ENCODE data around the gene CYP46A1. TPM values are rescaled to one million over a fixed set of nuclear protein-coding genes. Genes with fewer than 3 reads are reported as not detected.

CYP46A1 gene
- total and polyA plus RNA-seq, 7 donors, result 0.09 to 1.5 (median 0.50) TPM

DNA sequence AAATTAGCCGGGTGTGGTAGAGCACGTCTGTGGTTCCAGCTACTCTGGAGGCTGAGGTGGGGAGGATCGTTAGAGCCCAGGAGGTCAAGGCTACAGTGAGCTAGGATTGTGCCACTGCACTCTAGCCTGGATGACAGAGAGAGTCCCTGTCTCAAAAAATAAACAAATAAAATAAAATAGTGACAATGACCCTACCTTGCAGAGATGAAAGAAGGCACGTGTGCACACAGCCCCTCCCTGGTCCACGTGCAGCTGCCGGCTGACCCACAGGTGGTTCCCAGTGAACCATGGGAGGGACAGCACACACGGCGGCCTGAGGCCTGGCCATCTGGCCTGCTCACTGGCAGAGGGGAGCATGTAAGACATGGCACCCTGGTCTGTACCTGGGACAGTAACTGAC lies 34.5 kb upstream of the CYP46A1 start:
- TF ChIP-seq, protein P1, sequence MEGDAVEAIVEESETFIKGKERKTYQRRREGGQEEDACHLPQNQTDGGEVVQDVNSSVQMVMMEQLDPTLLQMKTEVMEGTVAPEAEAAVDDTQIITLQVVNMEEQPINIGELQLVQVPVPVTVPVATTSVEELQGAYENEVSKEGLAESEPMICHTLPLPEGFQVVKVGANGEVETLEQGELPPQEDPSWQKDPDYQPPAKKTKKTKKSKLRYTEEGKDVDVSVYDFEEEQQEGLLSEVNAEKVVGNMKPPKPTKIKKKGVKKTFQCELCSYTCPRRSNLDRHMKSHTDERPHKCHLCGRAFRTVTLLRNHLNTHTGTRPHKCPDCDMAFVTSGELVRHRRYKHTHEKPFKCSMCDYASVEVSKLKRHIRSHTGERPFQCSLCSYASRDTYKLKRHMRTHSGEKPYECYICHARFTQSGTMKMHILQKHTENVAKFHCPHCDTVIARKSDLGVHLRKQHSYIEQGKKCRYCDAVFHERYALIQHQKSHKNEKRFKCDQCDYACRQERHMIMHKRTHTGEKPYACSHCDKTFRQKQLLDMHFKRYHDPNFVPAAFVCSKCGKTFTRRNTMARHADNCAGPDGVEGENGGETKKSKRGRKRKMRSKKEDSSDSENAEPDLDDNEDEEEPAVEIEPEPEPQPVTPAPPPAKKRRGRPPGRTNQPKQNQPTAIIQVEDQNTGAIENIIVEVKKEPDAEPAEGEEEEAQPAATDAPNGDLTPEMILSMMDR (IDR thresholded peaks at IDR 0.05), result no peak
- intact Hi-C loops (cut with DNase I), result no loop called here
- no peaks in the 10 kb centered on the region for H3K36me3 ChIP-seq (ENCODE audit: insufficient read depth in 1 of 2, low read depth in 1 of 2)
- ATAC-seq (no peak), DNase-seq (no peak)
- H3K9me3 ChIP-seq, result no peaks in the 10 kb centered on the region
- H3K4me3 ChIP-seq, result no peak overlapping the region
- WGBS, 3 donors, result 76 to 80% (median 78%) methylated on average over 8 of the region's 8 CpGs
- no peak overlapping the region for H3K27ac ChIP-seq
- peaks cover 0 to 22% (median 3%) of the 10 kb centered on the region in 3 donors for H3K27me3 ChIP-seq (ENCODE audit: insufficient read depth in 3 of 3, low read length in 2 of 3)
- H3K4me1 ChIP-seq, result peaks cover 10% of the 10 kb centered on the region

DNA sequence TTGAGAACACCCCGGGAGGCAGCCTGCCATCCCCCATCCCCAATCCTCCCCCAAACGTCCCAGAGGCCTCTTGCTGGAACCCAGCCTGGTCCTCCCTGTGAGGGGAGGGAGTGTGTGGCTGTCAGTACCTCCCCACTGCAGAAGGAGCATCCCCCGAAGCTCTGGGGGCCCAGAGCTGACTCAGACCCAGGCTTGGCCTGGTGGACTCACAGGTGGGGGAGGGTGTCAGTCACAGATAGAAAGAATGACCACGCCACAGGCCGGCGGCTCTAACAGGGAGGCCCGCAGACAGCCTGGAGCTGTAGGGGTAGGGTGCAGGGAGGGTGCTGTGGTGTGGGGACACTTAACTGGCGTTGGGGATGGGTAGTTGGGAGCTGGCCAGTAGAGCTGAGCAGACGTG lies 33.9 kb upstream of the CYP46A1 start:
- Histone ChIP-seq H3K27ac (no peak overlapping the region), H3K27me3 (ENCODE audit: insufficient read depth in 3 of 3, low read length in 2 of 3) (peaks cover 0 to 16% (median 3%) of the 10 kb centered on the region in 3 donors), H3K9me3 (no peaks in the 10 kb centered on the region), H3K36me3 (ENCODE audit: insufficient read depth in 1 of 2, low read depth in 1 of 2) (no peaks in the 10 kb centered on the region), H3K4me3 (no peak overlapping the region), H3K4me1 (peaks cover 5% of the 10 kb centered on the region)
- intact Hi-C loops (cut with DNase I), result no loop called here
- no peak for DNase-seq
- TF ChIP-seq, protein P1 (IDR thresholded peaks at IDR 0.05), result no peak
- 65 to 78% (median 69%) methylated on average over 9 of the region's 9 CpGs for WGBS, 3 donors
- no peak for ATAC-seq

DNA sequence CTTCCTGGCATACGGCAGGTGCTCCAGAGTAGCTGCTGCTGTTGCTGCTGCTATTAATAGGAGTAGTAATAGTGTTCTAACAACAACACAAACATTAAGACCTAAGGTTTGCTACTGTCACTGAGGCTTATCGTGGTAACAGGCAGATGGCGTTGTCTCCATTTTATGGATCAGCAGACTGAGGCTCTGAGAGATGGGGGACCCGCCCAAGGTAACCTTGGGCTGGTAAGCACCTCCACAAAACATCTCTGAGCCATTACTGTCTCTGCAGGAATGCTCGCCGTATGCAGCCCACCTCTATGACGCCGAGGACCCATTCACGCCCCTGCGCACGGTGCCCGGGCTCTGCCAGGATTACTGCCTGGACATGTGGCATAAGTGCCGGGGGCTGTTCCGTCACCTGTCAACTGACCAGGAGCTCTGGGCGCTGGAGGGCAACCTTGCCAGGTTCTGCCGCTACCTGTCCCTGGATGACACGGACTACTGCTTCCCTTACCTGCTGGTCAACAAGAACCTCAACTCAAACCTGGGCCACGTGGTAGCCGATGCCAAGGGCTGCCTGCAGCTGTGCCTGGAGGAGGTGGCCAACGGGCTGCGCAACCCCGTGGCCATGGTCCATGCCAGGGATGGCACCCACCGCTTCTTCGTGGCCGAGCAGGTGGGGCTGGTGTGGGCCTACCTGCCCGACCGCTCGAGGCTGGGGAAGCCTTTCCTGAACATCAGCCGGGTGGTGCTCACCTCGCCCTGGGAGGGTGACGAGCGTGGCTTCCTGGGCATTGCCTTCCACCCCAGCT lies 31.9 kb upstream of the CYP46A1 start:
- H3K4me3 ChIP-seq, result no peak overlapping the region
- no peaks in the 10 kb centered on the region for H3K4me1 ChIP-seq
- peaks cover 0 to 5% (median 0%) of the 10 kb centered on the region in 3 donors for H3K27me3 ChIP-seq (ENCODE audit: insufficient read depth in 3 of 3, low read length in 2 of 3)
- DNase-seq, result no peak
- no peaks in the 10 kb centered on the region for H3K9me3 ChIP-seq
- no peaks in the 10 kb centered on the region for H3K36me3 ChIP-seq (ENCODE audit: insufficient read depth in 1 of 2, low read depth in 1 of 2)
- intact Hi-C loops (cut with DNase I), result no loop called here
- TF ChIP-seq, protein P1 (IDR thresholded peaks at IDR 0.05), result no peak
- WGBS, 3 donors, result 92 to 95% (median 93%) methylated on average over 32 of the region's 32 CpGs
- no peak for ATAC-seq
- H3K27ac ChIP-seq, result no peak overlapping the region

DNA sequence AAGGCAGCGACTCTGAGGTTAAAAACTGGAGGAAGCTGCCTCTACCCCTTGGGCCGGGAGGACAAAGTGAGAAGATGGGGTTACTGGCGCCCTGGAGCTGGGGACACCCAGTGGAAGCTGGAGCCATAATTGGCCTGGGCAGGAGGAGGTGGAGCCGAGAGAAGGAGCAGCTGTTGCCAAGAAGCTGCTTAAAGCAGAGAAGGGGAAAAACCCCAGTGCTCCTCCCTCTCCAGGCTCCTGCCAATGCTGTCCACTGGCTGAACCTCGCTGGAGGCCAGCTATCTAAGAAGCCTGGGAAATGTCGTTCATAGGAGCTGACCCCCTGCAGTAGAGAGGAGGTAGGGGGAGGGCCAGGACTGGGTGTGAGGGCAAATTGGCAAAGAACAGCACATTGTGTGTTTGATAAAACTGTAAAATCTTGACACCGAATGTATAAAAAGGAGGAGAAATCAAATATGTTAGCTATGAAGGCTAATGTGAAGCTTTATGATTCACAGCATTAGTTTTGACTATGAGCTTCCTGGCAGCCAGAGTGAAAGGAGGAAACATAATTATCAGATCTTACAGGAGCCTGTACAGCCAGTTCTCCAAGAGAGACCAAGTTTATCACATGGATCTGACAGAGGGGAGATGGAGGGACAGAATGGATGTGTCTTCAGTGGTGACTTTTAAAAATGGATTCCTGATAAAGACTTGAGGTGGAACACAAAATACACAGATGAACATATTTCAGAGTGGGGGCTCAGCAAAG lies 29.7 kb upstream of the CYP46A1 start:
- 26 to 35% (median 29%) methylated on average over 7 of the region's 7 CpGs for WGBS, 3 donors
- Histone ChIP-seq H3K27ac (no peak overlapping the region), H3K9me3 (no peaks in the 10 kb centered on the region), H3K4me1 (no peaks in the 10 kb centered on the region), H3K36me3 (ENCODE audit: insufficient read depth in 1 of 2, low read depth in 1 of 2) (no peaks in the 10 kb centered on the region), H3K4me3 (no peak overlapping the region), H3K27me3 (ENCODE audit: insufficient read depth in 3 of 3, low read length in 2 of 3) (peaks cover 0 to 21% (median 3%) of the 10 kb centered on the region in 3 donors)
- ATAC-seq (peak in 3 of 4 donors; percentile 48 to 75 (median 60)), DNase-seq (peak in 1 of 2 donors; percentile 36)
- intact Hi-C loops (cut with DNase I), result no loop called here
- TF ChIP-seq, protein P1 (IDR thresholded peaks at IDR 0.05), result no peak

All from psoas muscle (tissue), 8 donors.